Activated CD4-positive, alpha-beta T cell treated with anti-CD3 and anti-CD28 coated beads for 48 hours (primary cell): ENCODE data around the gene UNC79.

ENCODE experiments used
- DNase-seq: peaks from one replicate; pipeline ENCODE4 v3.0.0-alpha.2; 2020

UNC79 gene

DNA sequence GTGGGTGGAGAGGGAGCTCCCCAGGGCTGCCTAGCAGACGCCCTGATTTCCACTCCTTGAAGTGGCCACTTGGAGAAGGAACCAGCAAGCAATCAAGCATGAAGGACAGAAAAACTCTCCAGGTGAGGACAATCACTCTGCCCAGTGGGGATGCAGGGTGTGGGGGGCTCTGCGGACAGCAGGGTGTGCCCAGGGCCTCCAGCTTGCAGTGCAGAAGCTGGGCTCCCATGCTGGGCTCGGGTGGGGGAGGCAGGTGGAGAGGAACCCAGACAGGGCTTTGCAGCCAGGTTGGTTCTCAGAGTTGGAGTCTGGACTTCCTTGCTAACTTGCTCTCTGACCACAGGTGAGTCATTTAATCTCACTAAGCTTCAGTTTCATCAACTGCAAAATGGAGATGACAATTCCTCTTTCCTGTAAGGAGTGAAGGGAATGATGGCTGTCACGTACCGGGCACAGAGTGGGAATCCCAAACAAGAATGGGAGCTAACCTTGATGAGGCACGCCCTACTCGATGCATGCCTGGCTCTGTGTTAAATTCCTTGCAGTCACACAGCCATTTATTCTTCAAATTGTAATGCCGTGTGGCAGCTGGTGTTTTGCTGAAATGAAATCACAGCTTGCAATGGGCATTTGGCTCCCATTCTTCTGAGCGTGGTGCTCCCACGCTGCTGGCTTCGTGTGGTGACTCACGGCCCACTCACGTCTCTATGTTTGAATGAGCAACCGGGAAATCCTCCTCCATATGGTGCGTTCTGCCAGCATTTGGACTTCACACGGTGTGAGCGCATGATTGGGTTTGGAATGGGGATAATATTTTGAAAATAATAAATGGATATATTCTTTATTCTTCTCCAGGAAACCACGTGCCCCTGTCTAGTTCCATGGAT is 282.3 kb downstream of the UNC79 start:
- no peak for DNase-seq

DNA sequence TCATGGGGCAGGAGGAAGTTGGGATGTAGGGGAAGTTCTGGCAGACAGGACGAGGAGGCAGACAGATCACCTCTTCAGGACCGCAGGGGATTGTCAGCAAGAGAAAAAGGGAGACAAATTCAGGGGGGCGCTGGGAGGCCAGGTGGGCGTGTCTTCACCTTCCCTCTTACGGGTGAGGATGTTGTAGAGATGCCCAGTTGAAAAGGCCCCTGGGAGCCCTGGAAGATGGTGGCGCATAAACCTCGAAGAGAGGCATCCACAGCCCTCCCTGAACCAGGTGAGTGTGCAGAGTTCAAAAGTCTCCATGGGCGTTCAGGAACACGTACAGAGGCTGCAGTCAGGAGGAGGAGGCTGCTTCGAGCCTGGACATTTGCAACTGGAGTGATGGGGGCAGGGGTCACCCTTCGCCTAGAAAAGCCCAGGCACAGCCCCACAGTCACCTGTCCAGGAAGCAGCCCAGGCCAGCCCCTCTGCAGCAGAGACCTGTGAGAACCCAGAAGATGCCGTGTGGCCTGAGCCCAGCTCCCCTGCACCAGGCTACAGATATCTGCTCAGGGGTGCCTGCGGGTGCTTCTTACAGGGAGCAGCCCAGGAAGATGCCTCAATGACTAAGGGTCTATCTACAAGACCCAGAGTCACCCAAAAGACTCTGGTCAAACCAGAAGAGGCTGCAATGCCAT is 283.1 kb downstream of the UNC79 start:
- DNase-seq = no peak

DNA sequence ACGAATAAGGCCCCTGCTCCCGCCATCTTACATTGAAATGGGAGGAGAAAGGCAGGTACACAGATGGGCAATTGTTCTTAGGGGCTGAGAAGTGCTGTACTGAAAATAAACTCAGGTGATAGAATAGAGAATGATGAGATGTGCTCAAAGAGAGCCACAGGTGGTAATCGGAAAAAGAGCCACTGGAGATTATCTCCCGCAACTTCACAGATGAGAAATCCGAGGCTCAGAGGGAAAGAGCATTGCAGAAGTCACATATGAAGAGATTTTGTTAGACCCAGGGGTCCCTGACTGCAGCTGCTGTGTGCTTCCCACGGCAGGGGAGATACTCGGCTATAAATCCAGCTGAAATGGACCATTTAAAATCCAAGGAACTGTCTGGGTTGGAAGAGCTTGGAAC is 283.9 kb downstream of the UNC79 start:
- no peak for DNase-seq

DNA sequence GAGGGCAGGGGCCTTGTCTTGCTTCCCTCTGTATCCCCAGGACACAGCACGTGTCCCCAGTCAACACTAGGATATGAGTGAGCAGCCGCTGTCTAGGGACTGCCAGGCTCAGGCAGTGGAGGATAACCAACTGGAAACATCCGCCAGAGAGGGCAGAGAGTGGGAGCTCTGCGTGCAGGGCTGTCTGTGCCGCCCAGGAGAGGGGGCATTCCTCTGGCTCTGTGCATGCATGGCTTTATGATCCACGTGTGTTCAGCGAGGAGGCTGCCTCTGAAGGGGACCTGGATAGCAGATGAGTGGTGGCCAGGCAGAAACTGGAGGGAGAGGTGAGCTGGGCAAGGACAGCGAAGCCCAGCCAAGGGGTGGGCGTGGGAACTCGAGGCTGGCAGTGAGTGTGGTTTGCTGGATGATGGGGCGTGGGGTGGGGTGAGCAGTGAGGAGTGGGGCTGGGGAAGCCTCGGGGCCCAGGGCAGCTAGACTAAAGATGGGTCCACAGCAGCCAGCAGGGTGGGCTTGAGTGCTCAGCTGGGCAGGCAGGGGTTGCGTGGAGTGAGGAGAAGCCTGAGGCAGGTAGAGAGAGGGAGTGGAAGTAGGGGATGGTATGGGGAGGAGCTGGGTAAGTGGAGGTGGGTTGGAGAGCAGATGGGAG is 284.7 kb downstream of the UNC79 start:
- DNase-seq = no peak

DNA sequence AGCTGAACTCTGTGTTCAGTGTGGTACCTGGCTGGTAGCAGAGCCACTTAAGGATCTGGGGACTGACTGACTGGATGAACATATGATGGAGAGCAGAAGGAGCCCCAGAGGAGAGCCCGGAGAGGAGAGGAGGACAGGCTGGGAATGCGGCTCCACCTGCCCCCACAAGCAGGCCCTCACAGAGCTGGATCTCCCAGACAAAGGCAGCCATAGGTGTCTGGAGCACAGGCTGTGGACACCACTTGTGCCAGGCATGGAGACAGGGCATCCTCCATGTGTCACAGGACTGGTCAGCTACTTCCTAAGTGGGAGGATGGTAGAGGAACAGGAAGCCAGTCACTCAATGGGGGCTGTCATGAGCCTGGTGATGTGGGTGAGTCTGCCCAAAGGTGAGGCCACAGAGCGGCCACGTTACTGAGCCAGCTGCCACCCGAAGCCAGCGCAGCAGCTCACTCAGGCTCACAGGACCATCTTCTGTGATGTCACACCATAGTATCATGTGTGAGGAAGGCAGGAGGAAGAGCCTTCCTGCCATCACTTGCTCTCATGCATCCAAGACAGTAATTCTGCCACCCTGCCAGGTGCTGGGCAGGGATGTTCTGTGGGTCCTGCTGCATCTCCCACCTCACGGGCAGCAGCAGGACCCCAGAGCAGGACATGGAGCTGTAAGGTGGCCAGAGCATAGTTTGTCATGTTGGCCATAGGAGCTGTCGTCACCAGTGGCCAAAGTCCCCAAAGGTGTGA is 285.4 kb downstream of the UNC79 start:
- no peak for DNase-seq

DNA sequence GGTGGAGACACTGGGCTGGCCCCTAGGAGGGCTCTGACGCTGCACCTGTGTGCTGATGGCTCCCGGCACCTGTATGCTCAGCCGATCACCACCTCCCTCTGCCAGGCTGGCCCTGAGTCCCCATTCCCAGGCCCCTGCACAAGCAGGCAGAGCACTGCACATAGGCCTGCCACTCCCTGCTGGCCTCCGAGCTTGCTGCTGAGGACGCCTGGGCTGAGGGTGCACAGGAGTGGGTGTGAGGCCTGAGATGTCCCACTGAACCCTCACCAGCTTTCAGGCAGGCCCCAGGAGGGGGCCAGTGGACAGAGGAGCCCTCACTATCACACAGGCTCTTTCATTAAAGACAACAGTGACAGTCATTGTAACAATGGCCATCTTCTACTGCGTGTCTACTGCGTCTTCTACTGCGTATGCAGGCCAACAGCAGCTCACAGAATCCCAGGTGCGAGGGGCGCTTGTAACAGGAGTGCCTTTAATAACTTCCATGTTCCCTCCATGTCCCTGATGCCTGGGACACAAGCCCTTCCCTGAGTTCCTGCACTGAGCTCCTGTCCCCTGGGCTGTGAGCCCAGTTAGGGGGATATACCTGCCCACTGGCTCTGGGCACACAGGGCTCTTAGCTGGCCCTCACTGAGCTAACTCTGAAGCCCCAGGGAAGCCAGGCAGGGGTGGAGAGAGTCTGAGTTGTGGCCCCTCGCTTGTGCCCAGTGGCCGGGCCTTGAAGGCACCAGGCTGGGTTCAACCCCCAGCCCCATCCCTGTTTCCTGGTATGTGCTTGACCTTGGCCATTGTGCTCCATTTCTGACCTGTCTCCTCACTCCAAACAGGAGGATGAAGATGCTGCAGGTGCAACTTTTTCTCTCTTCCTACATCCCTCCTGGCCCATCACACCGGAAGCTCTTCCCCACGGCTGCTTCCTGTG is 286.3 kb downstream of the UNC79 start:
- no peak for DNase-seq

DNA sequence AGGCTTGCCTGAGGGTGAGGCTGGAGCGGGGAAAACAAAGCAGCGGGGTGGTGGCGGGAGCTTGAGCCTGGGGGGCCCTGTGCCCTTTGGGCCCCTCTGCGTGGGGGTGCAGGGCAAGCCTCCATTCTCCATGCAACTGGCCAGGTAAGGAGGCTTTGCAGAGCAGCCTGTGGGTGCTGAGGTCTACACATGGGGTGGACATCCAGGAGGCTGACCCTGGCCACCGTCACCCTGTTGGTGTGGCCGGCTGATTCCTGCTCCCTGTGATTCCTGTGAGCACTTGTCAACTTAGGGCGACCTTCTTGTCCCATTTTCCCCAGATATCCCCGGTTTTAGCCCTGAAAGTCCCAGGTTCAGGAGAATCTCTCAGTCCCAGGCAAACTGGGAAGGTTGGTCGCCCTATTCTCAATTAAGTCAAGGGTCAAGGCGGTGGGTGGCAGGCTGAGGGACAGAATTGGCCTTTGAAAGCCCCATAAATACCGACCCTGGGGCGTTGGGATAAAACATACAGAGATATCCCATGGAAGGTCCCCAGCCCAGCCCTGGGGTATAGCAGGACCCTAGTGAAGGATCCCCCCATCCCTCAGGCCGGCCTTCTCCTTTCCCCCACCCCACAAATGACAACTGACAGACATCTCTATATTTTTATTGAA is 287.1 kb downstream of the UNC79 start:
- no peak for DNase-seq

DNA sequence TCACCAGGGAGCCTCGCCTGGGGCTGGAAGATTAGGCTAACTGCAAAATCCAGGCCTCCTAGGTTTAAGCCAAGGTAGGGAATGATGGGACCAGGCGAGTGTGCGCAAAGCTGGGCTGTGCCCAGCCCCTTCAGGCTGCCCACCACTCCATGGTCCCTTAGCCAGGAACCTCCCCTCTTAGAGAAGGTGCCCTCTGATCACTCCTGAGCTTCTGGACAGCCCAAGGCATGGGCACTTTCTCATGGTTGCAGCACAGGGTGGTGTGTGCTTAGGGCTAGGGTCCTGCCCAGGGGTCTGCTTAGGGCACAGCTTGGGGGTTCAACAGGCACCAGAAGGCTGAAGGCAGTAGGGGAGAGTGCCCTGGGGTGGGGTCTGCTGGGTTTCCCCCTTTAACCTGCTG is 288.5 kb downstream of the UNC79 start:
- DNase-seq = no peak

DNA sequence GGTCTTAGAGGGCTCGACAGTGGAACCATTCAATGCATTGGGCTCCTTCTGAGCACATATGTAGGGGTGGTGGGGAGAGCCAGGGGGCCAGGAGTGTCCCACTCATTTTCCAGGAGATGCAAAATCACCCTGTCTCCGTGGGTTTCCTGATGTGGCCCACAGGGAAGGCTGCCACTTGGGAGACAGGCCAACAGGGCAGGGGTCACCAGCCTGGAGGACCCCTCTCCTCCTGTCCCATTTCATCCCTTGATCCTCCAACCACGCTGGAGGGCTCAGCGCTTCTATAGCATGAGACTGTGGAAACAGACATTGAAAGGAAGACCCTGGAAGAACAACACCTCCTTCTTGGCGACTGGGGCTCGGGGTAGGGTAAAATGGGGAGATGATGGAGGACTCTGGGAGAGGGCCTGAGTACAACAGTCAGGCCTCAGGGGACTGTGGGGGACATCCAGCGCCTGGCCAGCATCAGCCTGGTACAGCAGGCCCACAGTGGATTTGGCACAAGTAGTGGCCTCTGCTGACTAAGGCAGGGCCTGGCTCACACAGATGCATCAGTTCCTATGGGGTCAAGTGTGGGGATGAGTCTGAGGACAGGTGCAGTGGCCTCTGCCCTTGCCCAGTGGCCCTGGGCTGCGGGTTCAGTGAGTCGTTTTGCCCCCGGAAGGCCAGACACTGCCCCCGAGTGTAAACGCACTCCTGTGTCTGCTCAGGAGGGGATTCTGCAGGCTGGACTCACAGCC is 289.5 kb downstream of the UNC79 start:
- no peak for DNase-seq

DNA sequence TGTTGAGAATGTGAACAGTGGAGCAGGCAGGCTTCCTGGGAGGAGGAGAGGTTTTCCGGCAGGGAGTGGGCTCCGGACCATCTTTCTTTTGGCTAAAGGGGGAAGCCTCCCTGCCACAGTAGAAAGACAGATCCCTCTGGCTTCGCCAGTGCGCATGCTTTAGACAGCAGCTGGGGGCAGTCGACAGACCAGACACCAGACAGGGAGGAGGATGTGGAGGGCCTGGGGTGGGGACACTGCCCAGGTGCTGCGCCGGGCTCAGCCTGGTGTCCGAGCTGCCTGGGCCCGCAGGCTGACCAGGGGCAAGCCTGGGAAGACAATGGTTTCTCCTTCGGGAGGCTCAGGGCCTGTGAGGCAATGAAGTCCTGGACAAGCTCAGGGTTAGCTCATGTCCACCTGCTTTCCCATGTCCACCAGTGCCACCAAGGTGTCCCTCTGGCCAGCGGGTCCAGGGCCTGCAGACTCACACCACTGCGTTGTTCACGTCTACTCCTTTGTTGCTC is 290.3 kb downstream of the UNC79 start:
- DNase-seq = no peak

DNA sequence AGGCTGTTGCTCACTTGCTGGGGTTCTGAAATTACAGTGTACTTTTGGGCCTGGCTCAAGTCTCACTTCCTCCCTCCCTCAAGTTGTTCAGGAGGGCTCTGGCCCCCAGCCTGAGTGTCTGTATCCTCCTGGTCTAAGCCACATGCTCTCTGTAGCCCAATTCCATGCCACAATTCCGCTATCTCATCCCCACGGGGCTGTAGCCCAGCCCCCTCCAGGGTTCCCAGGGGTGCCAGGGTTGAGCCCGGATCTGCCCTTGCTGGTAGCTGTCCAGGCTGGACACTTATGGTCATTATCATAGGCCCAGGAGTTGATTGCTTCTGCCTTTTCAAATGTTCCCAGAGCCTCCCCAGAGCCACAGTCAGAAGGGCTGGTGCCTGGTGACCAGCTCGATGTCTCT is 292.3 kb downstream of the UNC79 start:
- DNase-seq = no peak

DNA sequence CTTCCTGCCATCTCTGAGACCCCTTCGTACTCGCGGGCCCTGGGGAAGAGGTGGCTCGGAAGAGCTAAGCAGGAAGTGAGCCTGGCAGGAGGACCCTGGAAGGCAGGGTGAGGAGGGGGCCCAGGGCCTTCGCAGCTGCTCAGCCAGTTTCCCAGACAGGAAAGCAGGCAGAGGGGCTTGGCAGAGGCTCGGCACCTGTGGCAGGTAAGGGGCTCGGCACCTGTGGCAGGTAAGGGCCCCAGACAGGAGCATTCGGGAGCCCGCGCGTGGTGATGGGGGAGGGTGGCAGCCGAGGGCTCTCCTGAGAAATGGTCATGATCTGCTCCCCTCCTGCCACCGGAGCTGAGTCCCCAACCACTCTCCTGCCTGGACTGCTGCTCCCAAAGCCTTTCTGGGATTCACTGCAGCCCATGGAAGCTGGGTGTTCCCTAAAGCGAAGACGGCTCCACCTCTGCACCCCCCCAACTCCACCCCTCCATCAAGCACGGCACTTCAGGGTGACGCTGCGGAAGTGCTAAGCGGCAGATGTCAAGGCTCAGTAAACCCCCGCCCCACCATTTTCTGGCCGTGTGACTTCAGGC is 294.4 kb downstream of the UNC79 start:
- DNase-seq = no peak

DNA sequence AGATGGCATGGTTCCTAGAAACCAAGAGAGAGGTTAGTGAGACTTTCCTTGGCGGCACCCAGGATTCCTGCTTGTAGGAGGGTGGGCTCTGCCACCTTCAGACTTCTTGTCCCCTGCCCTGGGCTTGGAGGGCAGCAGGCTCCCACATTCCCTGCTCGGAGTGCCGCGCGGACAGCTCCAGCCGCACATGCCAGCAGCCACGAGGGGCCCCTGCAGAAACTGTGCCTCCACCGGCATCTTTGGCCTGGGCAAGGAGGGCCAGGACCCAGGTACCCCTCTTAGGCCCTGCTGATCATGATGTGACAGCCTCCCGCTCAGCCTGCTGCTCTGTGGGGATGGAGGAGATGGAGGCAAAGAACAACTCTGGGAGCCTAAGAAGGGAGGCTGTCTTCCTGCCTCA is 295.3 kb downstream of the UNC79 start:
- DNase-seq = no peak

DNA sequence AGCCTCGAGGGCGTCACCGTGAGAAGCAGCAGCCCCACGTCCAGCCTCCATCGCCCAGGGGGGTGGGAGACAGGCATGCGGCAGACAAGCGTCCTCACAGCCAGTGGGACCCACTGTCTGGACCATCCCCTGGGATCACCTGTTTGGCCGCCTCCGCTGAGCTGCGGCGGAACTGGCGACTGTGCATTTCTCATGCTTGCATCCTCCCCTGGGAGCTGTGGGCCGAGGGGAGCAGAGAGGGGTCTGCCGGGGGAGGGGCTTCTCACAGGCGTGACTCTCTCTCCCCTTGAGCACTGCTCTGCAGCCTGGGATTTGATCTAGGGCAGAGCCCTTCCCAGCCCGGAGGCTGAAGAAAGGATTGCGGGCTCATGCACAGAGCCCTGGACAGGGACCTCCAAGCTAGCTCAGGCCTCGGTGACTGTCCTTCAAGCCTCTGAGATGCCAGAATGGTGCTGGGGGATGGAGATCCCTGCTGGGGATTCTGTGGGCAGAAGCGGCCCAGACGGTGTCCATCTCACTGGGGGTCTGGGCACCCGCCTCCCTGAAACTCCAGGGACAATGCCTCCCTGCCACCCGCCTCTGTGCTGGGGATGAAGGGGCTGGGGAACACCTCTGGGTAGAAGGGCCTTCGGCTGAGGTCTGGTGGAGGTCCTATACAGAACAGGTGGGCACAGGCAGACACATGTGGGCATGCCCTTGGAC is 296.5 kb downstream of the UNC79 start:
- no peak for DNase-seq

DNA sequence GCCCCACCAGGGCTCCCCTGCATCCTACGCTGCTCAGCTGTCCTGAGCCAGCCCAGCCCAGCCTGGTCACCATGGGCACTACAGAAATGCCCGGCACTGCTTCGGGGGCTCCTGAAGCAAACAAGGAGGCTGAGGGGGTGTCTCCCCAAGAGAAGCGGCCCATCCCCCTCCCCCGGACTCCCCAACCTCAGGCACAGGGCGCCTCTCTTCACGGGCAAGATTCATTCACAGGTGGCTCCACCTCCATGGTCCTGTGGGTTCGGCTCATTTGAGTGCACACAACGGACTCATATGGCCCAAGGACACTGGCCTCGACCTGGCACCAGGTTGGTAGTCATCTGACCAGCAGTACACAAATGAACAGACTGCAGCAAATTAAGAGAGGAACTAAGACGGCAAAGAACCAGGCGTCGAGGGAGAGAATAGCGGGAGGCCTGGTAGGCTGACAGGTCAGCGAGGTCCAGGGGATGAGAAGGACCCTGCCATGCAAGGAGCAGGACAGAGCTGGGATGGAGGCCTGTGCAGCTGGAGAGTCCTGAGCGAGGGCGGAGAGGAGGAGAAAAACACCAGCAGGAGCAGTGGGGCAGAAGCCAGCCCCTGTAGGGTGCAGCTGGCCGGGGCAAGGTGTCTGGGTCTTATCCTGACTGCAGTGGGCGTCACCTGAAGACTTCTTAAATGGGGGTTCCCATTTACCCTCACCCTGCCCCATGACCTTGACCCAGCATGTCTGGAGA is 297.3 kb downstream of the UNC79 start:
- no peak for DNase-seq

DNA sequence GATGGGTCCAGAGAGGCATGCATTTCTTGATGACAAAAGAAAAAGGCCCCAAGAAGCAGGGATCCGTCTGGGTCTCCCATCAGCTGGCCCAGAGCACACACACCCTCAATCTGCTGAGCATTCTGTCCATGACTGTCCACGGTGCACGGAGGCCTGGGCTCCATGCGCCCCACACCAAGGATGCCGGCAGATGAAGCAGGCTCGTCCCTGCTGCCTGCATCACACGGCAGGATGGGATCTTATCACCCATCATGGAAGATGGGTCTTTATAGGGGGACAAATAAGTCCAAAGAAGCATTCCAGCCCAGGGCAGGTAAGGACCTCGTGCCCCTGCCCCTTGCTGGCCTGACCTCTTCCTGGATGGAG is 297.9 kb downstream of the UNC79 start:
- DNase-seq = no peak

DNA sequence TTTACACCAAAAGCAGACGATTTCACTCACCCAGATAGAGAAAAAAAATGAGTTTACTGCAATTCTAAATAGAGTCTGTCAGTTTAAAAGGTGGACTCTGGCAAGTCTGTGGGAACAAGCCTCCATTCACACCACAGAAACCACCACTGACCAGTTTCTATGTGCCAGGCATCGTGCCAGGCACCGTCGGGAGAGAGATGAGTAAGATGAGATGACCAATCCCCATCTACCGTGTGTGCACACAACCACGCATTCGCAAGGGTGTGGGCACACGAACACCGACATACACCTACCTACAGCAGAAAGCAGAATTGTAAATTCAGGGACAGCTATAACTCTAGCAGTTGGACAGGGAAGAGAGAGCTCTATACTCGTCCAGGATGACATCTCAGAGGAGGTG is 299.3 kb downstream of the UNC79 start:
- DNase-seq = no peak

DNA sequence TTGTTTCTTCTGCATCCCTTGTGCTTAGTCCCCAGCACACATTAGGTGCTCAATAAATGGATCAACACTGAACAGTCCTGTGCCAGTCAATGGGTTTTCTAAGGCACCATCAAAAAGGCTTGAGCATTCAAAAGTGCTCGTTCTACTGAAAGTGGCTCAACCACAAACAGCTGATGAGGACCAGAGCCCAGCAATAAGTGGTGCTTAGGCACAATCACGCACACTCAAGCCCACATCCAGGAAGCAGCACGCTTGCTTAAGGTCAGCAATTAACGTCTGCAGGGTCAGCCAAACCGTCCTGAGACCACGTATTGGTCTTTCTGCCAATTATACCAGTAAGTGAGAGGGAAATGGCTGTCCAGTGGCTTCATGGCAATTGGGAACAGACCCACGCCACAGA is 301.0 kb downstream of the UNC79 start:
- DNase-seq = no peak

DNA sequence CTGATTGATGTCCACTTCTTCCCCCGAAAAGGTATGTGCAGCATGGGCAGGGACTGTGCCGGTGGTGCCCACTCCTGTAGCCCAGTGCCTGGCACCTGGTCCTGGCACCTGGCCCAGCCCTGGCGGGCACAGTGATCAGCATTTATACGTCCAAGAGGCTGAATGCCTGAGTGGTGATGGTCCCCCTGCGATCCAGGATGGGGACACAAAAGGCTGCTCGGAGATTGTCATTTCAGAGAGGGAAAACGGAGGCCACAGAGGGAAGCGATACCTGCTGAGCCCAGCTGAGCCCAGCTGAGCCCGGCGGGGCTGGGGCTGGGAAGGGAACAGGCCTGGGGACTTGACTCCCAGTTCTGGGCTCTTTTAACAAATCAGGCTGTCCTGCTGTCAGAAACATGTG is 301.8 kb downstream of the UNC79 start:
- no peak for DNase-seq
